Hair follicular keratinocyte (primary cell): ENCODE results near the gene SELENOF. TPM values are rescaled to one million over a fixed set of nuclear protein-coding genes. Genes with fewer than 3 reads are reported as not detected.

Experiments used
- total RNA-seq: library from RNA; depleted of rRNA; stranded (reverse); fragments of >200 nt; gene quantifications from 2 replicates; pipeline ENCODE4 v1.2.3, GENCODE V29; 2015

SELENOF gene
- total RNA-seq = 132 and 137 TPM in 2 replicates

DNA sequence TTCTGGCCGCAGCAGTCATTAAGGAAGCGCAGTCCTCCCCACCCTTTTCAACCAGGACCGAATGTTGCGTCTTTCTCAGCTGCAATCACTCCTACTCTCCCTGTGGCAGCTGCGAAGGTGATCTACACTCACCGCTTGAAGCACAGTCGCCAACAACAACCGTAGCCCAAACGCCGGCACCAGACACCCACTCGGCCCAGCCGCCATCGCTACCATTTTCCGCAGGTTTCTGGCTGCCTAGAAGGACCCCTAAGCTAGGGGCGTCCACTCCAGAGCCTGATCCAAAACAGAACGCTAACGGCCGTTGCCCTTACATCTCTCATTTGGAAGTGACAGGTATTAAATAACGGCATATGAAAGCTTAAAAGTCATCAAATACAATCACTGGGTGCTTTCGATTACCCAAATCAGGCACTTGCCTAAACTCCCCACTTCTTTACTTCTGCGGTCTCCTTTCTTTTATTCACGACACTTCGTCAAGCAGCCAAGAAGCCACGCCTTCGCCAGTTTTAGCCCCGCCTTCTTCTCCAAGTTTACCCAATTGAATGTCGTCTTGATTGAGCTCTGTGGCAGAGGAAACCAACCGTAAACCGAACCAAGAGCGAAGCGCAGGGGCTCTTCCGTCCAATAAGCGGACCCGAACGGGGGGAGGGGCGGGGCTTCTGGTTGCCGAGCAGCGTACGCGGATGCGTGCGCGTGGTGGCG is at the start of gene SELENOF:
SELENOF (minus strand) TSS at position 231 of the 705 bp plus-strand sequence; CDS start at position 216, 15 bp downstream.

DNA sequence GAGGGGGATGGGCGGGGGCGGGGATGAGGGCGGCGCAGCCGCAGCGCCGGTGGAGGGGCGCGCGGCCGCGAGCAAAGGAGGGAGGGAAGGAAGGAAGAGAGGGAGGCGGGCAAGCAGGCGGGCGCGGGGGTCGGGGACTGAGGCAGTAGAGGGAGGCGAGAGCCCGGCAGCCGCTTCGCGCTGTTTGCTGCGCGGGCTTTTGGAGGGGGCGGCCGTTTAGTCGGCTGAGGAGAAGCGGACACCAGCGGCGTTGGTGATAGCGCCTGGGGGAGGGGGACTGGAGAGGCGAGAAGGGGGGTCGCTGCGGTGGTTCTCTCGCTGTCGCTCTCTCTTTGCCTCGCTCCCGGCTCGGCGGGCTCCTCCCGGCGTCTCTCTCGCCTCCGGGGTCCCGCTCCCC is 673 bp upstream of the SELENOF start, which contains the start of gene HS2ST1:
HS2ST1 (plus strand) TSS at position 35 of the 397 bp plus-strand sequence.

Other genes with a start within 250 kb of the SELENOF start
- 27.6 and 36.8 TPM in 2 replicates for gene SH3GLB1, start 209.6 kb downstream of the SELENOF start, total RNA-seq
- 8.9 and 12.2 TPM in 2 replicates for gene HS2ST1, start 509 bp upstream of the SELENOF start, total RNA-seq